PC-9 (cell line): ENCODE measurements around the gene SHH.

Experiments used
- CTCF ChIP-seq: fragments of 200-600 bp; sonication (generic); conservative IDR thresholded peaks from 2 replicates; pipeline ENCODE4 v1.6.1; 2017; ENCODE audit warnings: mixed run types, antibody characterized with exemption, mild to moderate bottlenecking, moderate library complexity
- EZH2 ChIP-seq: fragments of 200-600 bp; sonication (generic); IDR thresholded peaks from 2 replicates; pipeline ENCODE4 v1.8.0; 2017; ENCODE audit warnings: antibody characterized with exemption, low read depth

- TF ChIP-seq CTCF = no peak
- TF ChIP-seq EZH2 = no peak
These were observed 6.0 kb upstream of the SHH start for GRCh38 chr7:155818154-155818819.
